HG02588 (cell line): ENCODE measurements around the gene PTRH1.
"Not testable (repeated sequence)": the region's sequence is repeated elsewhere in the genome, so short reads cannot be mapped to it uniquely, and the experiment has no call there.

Source experiments
- ATAC-seq: cut with Tn5 transposase; IDR thresholded peaks from one replicate; pipeline ENCODE4 v1.9.1; 2021; ENCODE audit warnings: mild to moderate bottlenecking, moderate library complexity; ENCODE audit not compliant: unreplicated experiment

PTRH1 gene

GRCh38 chr9:127715470-127716337, at the start of gene PTRH1, which contains the start of gene TTC16:
TSS of gene PTRH1 (minus strand) at chr9:127715663. CDS start at chr9:127715639, 24 bp downstream.
TSS of gene TTC16 (plus strand) at chr9:127716079. CDS start at chr9:127716146, 67 bp downstream.
- peak; percentile 90 for ATAC-seq

GRCh38 chr9:127763918-127764384, 48.5 kb upstream of the PTRH1 start:
- no peak for ATAC-seq

- ATAC-seq = no peak
These were observed 46.7 kb upstream of the PTRH1 start for GRCh38 chr9:127762111-127762676.

- ATAC-seq = no peak
These were observed 46.1 kb upstream of the PTRH1 start for GRCh38 chr9:127761491-127761956.

GRCh38 chr9:127761061-127761460, 45.6 kb upstream of the PTRH1 start:
- no peak for ATAC-seq

- no peak for ATAC-seq
These were observed 43.4 kb upstream of the PTRH1 start for GRCh38 chr9:127758843-127759242.

GRCh38 chr9:127756776-127757175, 41.3 kb upstream of the PTRH1 start:
- not testable (repeated sequence) for ATAC-seq

GRCh38 chr9:127756233-127756632, 40.8 kb upstream of the PTRH1 start:
- ATAC-seq = no peak

GRCh38 chr9:127755061-127756060, 39.9 kb upstream of the PTRH1 start:
- no peak for ATAC-seq

- no peak for ATAC-seq
These were observed 38.9 kb upstream of the PTRH1 start for GRCh38 chr9:127754099-127755060.

GRCh38 chr9:127753622-127754021, 38.2 kb upstream of the PTRH1 start:
- ATAC-seq = no peak

- no peak for ATAC-seq
These were observed 37.7 kb upstream of the PTRH1 start for GRCh38 chr9:127753148-127753547.

GRCh38 chr9:127751269-127752054, 36.0 kb upstream of the PTRH1 start:
- no peak for ATAC-seq

GRCh38 chr9:127749090-127749787, 33.8 kb upstream of the PTRH1 start:
- no peak for ATAC-seq

GRCh38 chr9:127746959-127747569, 31.6 kb upstream of the PTRH1 start:
- ATAC-seq = no peak

- no peak for ATAC-seq
These were observed 29.1 kb upstream of the PTRH1 start for GRCh38 chr9:127744398-127745110.

- ATAC-seq = no peak
These were observed 27.1 kb upstream of the PTRH1 start for GRCh38 chr9:127742435-127743088.
